NCI-H1417 (cell line): ENCODE data around the gene P2RY6.
A peak's percentile ranks its signal among the peaks of the same experiment; 100 is the strongest.

ENCODE experiments used
- DNase-seq, 3 experiments: peaks; one replicate each; lab custom pipeline; 2025; lab: John Stamatoyannopoulos, UW

P2RY6 gene

GRCh38 chr11:73296501-73297230, 24.5 kb downstream of the P2RY6 start:
- no peak for DNase-seq

GRCh38 chr11:73297231-73297590, 25.1 kb downstream of the P2RY6 start:
- DNase-seq, result no peak

- no peak for DNase-seq
These were observed 25.6 kb downstream of the P2RY6 start for GRCh38 chr11:73297702-73298101.

GRCh38 chr11:73298233-73298632, 26.1 kb downstream of the P2RY6 start:
- DNase-seq, result no peak

- DNase-seq, result no peak
These were observed 27.6 kb downstream of the P2RY6 start for GRCh38 chr11:73299751-73300150.

- no peak for DNase-seq
These were observed 34.1 kb downstream of the P2RY6 start for GRCh38 chr11:73306069-73306841.

- no peak for DNase-seq
These were observed 34.8 kb downstream of the P2RY6 start for GRCh38 chr11:73306977-73307322.

GRCh38 chr11:73307323-73308002, 35.3 kb downstream of the P2RY6 start:
- DNase-seq, result peak; percentile 96 to 99 (median 98)

GRCh38 chr11:73308003-73308960, 36.1 kb downstream of the P2RY6 start, which contains the start of gene ARHGEF17:
TSS of gene ARHGEF17 (plus strand) at chr11:73308276. CDS start at chr11:73308639, 363 bp downstream.
- DNase-seq, result peak; percentile 76 to 96 (median 94)

- peak in 1 of 3 experiments; percentile 14 for DNase-seq
These were observed 37.1 kb downstream of the P2RY6 start for GRCh38 chr11:73308961-73309919.

GRCh38 chr11:73310076-73310475, 37.9 kb downstream of the P2RY6 start:
- no peak for DNase-seq

- no peak for DNase-seq
These were observed 38.7 kb downstream of the P2RY6 start for GRCh38 chr11:73310661-73311393.

- DNase-seq, result no peak
These were observed 39.3 kb downstream of the P2RY6 start for GRCh38 chr11:73311394-73311869.

GRCh38 chr11:73312036-73312435, 39.9 kb downstream of the P2RY6 start:
- DNase-seq, result no peak

GRCh38 chr11:73312851-73313327, 40.8 kb downstream of the P2RY6 start:
- no peak for DNase-seq

GRCh38 chr11:73313652-73314051, 41.5 kb downstream of the P2RY6 start:
- DNase-seq, result no peak

- no peak for DNase-seq
These were observed 42.2 kb downstream of the P2RY6 start for GRCh38 chr11:73314117-73314961.

- DNase-seq, result no peak
These were observed 43.3 kb downstream of the P2RY6 start for GRCh38 chr11:73315293-73316020.
